ENCODE measurements around the gene MCAT.
A peak's percentile ranks its signal among the peaks of the same experiment; 100 is the strongest.

Gene MCAT

GRCh38 chr22:43159484-43160178 is 16.4 kb upstream of the MCAT start:
- peak; percentile 46 for TF ChIP-seq CTCF (IDR thresholded peaks at IDR 0.05; ENCODE audit: borderline replicate concordance, insufficient read depth, low read depth, low read length)

GRCh38 chr22:43158778-43159483 is 15.7 kb upstream of the MCAT start:
- no peak for TF ChIP-seq CTCF (IDR thresholded peaks at IDR 0.05; ENCODE audit: borderline replicate concordance, insufficient read depth, low read depth, low read length)
- H3K4me3 ChIP-seq (ENCODE audit: low read depth, low read length), result no peak overlapping the region

More at GRCh38 chr22:43159484-43160178, 16.4 kb upstream of the MCAT start:
- H3K4me3 ChIP-seq (ENCODE audit: low read depth, low read length), result no peak overlapping the region

GRCh38 chr22:43157874-43158546 is 14.8 kb upstream of the MCAT start:
- TF ChIP-seq CTCF (IDR thresholded peaks at IDR 0.05; ENCODE audit: borderline replicate concordance, insufficient read depth, low read depth, low read length), result no peak
- no peak overlapping the region for H3K4me3 ChIP-seq (ENCODE audit: low read depth, low read length)

- no peak for TF ChIP-seq CTCF (IDR thresholded peaks at IDR 0.05; ENCODE audit: borderline replicate concordance, insufficient read depth, low read depth, low read length)
- H3K4me3 ChIP-seq (ENCODE audit: low read depth, low read length), result no peak overlapping the region
Measured at GRCh38 chr22:43156413-43156812, 13.2 kb upstream of the MCAT start.

- TF ChIP-seq CTCF (IDR thresholded peaks at IDR 0.05; ENCODE audit: borderline replicate concordance, insufficient read depth, low read depth, low read length), result no peak
- no peak overlapping the region for H3K4me3 ChIP-seq (ENCODE audit: low read depth, low read length)
Measured at GRCh38 chr22:43155789-43156188, 12.6 kb upstream of the MCAT start.

- TF ChIP-seq CTCF (IDR thresholded peaks at IDR 0.05; ENCODE audit: borderline replicate concordance, insufficient read depth, low read depth, low read length), result no peak
- no peak overlapping the region for H3K4me3 ChIP-seq (ENCODE audit: low read depth, low read length)
Measured at GRCh38 chr22:43154887-43155536, 11.8 kb upstream of the MCAT start.
